SW 1271 (cell line): ENCODE measurements around the gene LMOD1.
"Not testable (repeated sequence)": the region's sequence is repeated elsewhere in the genome, so short reads cannot be mapped to it uniquely, and the experiment has no call there.

Source experiments
- DNase-seq, 2 experiments: peaks; one replicate each; lab custom pipeline; 2025; lab: John Stamatoyannopoulos, UW

The LMOD1 gene

GRCh38 chr1:201946224-201946908 lies at the start of gene LMOD1:
LMOD1 (minus strand) TSS chr1:201946548; CDS start chr1:201946340, 208 bp downstream.
- no peak for DNase-seq

- no peak for DNase-seq
Measured at GRCh38 chr1:201990427-201990826, 44.1 kb upstream of the LMOD1 start.

DNA sequence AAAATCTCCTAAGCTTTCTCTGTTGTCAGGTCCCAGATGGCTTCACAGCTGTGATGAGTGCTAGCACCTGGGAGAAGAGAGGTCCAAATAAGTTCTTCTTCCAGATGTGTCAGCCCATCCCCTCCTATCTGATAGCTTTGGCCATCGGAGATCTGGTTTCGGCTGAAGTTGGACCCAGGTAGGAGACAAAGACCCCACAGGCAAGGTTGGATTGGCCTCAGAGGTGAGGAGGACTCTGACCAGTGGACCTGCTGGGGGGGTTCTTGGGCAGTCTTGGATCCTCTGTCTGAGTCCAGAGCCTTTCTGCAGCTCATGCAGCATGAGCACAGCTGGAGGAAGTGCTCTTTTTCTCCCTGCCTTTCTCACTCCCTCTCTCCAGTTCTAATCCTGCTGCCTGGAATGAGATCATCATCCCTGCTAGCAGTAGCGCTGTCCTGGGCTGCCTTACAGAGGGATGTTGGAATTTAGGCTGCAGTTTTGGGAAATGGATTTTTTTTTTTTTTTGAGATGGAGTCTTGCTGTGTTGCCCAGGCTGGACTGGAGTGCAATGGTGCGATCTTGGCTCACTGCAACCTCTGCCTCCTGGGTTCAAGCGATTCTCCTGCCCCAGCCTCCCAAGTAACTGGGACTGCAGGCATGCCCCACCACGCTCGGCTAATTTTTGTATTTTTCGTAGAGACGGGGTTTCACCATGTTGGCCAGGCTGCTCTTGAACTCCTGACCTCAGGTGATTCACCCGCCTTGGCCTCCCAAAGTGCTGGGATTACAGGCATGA lies 43.2 kb upstream of the LMOD1 start:
- DNase-seq: no peak

- DNase-seq: no peak
Measured at GRCh38 chr1:201988601-201989000, 42.3 kb upstream of the LMOD1 start.

DNA sequence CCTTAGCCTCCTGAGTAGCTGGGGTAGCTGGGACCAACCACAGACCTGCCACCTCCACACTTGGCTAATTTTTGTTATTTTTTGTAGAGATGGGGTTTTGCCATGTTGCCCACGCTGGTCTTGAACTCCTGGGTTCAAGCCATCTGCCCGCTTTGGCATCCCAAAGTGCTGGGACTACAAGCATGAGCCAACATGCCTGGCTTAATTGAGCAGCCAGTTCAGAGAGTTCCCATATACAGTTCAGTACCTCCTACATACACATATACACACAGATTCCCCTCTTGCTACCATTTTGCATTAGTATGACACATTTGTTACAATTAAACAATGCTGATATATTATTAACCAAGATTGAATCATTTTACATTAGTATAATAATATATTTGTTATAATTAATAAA lies 39.0 kb upstream of the LMOD1 start:
- no peak for DNase-seq

- DNase-seq: no peak
Measured at GRCh38 chr1:201984446-201984845, 38.1 kb upstream of the LMOD1 start.

DNA sequence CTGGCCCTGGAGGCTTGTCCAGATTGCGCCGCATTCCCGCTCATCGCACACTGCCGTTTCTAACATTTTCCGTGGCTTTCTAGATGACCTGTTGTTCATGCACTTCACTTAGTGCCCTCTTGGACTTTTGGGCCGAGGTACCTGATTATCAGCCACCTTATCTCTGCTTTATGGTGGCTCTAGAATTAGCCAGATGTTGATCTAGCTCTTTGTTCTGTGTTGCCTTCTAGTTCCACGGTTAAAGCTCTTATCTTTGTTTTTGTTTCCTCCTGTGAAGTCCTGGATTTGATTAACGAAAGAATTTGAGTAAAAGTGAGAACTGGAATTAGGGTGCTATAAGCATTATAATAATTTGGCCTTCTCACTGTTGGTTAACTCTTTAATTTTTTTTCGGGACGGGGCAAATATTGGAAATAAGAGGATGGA lies 37.0 kb upstream of the LMOD1 start:
- no peak for DNase-seq

DNA sequence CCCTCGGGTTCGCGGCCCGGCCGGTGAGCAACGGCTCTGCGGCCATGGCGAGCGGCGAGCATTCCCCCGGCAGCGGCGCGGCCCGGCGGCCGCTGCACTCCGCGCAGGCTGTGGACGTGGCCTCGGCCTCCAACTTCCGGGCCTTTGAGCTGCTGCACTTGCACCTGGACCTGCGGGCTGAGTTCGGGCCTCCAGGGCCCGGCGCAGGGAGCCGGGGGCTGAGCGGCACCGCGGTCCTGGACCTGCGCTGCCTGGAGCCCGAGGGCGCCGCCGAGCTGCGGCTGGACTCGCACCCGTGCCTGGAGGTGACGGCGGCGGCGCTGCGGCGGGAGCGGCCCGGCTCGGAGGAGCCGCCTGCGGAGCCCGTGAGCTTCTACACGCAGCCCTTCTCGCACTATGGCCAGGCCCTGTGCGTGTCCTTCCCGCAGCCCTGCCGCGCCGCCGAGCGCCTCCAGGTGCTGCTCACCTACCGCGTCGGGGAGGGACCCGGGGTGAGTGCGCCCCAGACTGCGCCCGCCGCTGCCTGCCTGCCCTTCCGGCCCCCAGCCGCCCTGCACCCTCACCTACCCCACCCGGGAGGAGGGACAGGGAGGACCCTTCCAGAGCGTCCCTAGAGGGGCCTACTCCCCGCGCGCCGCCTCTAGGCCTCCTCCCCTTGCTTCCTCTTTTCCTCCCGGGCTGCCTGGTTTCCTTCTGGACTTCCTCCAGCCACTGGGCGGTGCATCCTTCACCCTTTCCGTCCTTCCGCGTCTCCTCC lies 36.5 kb upstream of the LMOD1 start, which contains the start of gene RNPEP:
Gene RNPEP, plus strand, starts transcription at position 26 of the 757 bp plus-strand sequence. Its CDS starts 19 bp downstream, at position 45.
- DNase-seq: peak; percentile 34 to 59

DNA sequence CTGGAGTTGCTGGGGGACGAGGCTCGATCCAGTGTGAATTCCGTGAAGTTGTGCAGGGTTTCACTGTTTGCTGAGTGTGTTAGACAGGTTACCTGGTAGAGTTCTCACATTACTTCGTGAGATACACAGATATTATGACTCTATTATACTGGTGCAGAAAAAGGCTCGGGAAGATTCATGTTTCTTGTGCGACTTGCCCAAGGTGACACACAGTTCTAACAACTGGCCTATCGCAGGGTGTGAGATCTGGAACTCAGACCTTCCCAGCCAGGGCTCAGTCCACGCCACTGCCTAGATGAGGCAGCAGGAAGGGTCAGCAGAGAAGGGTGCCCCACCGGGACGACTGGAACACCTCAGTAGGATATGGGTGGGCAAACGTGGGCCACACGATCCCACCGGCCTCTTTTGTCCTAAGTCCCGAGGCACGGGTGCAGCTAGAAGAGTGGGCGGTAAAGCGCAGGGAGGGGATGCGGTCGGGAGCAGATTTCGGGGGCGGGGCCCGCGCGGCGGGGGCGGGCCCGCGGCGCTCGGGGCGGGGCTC lies 35.8 kb upstream of the LMOD1 start:
- DNase-seq: peak in 1 of 2 experiments; percentile 31

DNA sequence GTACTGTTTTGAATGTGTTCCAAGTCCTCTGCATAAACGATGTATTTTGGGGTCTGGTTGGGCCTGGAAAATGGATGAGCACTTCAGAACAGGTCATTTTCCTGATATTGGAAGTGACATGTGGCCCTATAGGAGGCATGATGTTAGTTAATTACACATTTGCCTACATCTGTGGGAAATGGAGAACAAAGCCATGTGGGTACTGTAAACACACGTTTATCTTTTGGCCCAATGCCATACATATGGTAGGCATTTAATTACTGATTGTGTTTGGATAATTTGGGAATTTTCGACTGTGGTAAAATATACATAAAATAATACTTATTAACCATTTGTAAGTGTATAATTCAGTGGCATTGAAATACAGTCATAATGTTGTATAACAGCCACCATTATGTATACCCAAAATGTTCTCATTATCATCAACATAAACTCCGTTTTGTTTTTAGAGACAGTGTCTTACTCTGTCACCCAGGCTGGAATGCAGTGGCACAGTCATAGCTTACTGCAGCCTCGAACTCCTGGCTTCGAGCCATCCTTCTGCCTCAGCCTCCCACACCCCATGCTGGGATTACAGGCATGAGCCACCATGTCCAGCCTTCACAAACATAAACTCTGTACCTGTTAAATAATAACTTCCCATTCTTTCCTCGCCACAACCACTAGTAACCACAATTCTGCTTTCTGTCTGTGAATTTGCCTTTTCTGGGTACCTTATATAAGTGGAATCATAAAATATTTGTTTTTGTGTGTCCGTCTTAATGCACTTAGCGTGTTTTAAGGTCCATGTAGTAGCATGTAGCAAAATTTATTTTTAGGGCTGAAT lies 24.2 kb upstream of the LMOD1 start:
- no peak for DNase-seq

DNA sequence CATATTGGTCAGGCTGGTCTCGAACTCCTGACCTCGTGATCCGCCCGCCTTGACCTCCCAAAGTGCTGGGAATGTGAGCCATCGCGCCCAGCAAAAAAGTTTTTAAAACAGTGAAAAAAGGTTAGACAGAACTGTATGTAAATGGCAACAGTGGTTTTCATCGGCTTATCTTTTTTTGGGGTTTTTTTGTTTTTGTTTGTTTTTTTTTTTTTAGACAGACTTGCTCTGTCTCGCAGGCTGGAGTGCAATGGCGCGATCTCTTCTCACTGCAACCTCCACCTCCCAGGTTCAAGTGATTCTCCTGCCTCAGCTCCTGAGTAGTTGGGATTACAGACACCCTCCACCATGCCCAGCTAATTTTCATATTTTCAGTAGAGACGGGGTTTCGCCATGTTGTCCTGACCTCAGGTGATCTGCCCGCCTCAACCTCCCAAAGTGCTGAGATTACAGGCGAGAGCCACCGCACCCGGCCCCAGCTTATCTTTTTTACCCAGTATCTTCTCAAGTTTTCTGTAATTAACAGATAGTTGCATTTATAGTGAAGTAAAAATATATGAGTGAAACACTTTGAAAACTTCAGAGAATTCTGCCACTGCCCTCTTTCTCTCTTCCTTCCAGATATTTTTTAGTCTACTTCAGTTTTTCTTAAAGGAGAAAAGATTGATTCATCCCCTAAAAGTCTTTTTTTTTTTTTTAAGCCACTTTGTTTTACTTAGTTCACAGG lies 22.0 kb upstream of the LMOD1 start:
- DNase-seq: no peak

DNA sequence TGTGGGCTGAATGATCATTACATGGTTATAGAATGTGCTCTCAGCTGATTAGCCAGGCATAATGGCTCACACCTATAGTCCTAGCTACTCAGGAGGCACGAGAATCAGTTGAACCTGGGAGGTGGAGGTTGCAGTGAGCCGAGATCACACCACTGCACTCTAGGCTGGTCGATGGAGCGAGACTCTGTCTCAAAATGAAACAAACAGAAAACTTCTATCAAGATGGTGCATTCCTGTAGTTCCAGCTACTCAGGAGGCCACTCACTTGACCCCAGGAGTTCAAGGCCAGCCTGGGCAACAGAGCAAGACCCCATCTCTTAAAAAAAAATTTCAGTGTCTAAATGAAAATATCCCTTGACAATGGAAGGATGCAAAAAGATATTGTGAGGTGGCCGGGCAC lies 19.8 kb upstream of the LMOD1 start:
- DNase-seq: no peak

DNA sequence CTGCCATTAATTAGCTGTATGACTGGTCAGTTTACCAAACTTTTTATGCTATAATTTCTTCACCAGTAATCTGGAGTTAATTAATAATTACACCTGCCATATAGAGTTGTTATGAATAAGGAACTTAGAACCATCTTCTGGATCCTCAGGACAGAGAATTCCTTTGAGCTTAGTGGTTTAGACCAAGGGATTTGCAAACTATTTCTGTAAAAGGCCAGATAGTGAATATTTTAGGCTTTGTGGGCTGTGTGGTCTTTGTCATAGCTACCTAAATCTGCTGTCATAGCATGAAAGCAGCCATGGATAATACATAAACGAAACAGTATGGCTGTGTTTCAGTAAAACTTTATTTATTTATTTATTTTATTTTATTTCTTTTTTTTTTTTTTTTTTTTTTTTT lies 17.9 kb upstream of the LMOD1 start:
- no peak for DNase-seq

GRCh38 chr1:201962382-201962781 lies 16.0 kb upstream of the LMOD1 start:
- DNase-seq: not testable (repeated sequence)

DNA sequence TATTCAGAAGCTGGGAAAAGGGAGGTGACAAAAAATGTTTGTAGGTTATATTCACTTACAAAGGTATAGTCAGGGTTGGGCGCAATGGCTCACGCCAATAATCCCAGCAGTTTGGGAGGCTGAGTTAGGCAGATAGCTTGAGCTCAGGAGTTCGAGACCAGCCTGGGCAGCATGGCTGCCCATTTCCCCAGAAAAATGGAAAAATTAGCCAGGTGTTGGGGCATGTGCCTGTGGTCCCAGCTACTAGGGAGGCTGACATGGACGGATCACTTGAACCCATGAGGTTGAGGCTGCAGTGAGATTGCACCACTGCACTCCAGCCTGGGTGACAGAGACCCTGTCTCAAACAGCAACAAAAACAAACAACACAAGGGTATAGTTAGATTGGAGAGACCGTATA lies 12.0 kb upstream of the LMOD1 start:
- no peak for DNase-seq

DNA sequence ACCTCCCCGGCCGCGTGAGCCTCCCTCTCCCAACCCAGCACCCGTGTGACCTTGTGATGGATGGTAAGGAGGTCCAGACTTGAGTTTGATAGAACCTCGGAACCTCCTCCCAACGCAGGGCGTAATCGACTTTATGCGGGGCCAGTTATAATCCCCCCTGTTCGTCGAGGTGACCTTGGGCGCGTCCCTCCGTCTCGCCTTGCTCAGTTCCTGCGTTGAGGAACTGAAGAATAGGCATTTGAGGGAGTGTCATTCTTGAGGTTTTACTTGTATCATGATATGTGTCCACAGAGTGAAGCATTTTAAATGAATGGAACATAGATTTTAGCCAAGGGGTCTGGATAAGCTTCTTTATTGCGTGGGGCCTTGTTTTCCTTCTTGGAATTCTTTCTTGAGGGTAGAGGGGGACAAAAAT lies 9.4 kb upstream of the LMOD1 start:
- no peak for DNase-seq

DNA sequence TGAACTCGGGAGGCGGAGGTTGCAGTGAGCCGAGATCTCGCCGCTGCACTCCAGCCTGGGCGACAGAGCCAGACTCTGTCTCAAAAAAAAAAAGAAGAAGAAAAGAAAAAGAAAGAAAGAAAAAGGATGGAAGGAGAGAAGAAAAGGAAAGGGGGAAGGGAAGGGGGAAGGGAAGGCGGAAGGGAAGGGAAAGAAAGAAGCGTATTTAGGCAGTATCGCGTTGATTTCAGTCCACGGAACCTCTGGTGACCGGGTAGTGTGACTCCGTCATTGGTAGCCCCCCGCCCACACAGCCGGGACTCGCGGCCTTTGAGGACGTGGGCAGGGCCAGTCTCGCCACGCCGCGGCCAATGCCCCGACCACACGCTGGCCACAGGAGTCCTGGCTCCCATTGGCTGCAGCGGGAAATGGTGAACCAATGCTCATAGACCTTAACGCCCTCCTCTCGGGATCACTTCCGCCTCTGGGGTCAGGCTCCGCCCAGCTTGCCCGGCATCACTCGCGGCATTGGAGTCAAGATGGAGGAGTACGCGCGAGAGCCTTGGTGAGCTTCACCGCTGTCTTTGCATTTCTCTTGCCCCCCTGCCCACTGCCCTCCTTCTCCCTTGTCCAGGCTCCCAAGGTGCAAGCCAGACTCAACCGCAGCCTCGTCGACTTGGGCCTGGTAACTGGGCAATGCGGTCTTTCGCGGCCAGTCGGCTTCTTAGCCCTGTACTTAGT lies 8.8 kb upstream of the LMOD1 start, which contains the start of gene TIMM17A:
Gene TIMM17A, plus strand, starts transcription at position 495 of the 720 bp plus-strand sequence. Its CDS starts 24 bp downstream, at position 519.
- DNase-seq: peak; percentile 87 to 91

- DNase-seq: no peak
Measured at GRCh38 chr1:201954263-201955008, 8.1 kb upstream of the LMOD1 start.

- DNase-seq: no peak
Measured at GRCh38 chr1:201949491-201949890, 3.1 kb upstream of the LMOD1 start.
